ENCODE measurements around the gene TRIP6.

TRIP6 gene

DNA sequence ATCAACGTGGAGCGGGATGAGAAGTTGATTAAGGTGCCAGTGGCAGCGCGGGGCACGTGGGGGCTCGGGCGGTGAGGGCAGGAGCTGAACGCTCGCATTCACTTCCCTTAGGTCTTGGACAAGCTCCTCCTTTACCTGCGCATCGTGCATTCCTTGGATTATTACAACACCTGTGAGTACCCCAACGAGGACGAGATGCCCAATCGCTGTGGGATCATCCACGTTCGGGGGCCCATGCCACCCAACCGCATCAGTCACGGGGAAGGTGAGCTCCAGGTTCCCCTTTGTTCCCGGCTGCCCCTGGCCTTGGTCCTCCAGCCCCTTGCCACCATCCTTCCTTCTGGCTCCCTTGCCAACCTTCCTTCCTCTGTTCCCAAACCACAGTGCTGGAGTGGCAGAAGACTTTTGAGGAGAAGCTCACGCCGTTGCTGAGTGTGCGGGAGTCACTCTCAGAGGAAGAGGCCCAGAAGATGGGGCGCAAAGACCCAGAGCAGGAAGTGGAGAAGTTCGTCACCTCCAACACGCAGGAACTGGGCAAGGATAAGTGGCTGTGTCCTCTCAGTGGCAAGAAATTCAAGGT is 19.8 kb downstream of the TRIP6 start:
- Mint-ChIP-seq H3K9me3 (no peaks in the 10 kb centered on the region), H3K4me3 (peak overlapping the region; percentile 88), H3K27me3 (ENCODE audit: low read depth) (peaks cover 15% of the 10 kb centered on the region), H3K36me3 (ENCODE audit: low read depth) (peaks cover 62% of the 10 kb centered on the region), H3K4me1 (ENCODE audit: low read depth) (peaks cover 34% of the 10 kb centered on the region), H3K27ac (peak overlapping the region; percentile 94)
- DNase-seq (ENCODE audit: low spot score): no peak

DNA sequence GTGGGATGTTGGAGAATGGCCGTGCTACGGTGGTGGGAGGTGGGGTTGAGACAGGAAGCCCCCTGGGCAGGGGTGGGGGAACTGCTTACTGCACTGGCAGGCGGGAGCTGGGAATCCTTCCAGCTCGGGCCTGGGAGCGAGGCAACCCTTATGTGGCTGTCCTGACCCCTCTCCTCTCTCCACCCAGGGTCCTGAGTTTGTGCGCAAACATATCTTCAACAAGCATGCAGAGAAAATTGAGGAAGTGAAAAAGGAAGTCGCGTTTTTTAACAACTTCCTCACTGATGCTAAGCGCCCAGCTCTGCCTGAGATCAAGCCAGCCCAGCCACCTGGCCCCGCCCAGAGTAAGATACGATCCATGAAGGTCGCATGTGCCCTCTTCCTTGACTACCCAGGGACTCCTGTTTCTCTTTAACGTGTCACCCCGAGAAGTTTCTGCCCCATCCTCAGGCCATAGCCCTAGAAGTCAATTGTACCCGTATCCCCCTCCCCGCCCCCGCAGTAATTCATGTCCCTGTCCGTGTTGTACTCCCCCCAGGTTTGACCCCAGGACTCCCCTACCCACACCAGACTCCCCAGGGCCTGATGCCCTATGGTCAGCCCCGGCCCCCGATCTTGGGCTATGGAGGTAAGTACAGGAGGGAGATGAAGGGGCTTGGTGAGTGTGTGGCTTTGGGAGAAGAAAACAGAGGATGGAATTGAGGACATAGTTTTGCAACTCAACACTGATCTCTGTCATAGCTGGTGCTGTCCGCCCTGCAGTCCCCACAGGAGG is 20.5 kb downstream of the TRIP6 start:
- peak; percentile 45 for DNase-seq (ENCODE audit: low spot score)
- H3K4me1 Mint-ChIP-seq (ENCODE audit: low read depth): peaks cover 34% of the 10 kb centered on the region
- H3K9me3 Mint-ChIP-seq: no peaks in the 10 kb centered on the region
- H3K27me3 Mint-ChIP-seq (ENCODE audit: low read depth): peaks cover 20% of the 10 kb centered on the region
- peak overlapping the region; percentile 94 for H3K27ac Mint-ChIP-seq
- H3K4me3 Mint-ChIP-seq: peak overlapping the region; percentile 88
- peaks cover 58% of the 10 kb centered on the region for H3K36me3 Mint-ChIP-seq (ENCODE audit: low read depth)

DNA sequence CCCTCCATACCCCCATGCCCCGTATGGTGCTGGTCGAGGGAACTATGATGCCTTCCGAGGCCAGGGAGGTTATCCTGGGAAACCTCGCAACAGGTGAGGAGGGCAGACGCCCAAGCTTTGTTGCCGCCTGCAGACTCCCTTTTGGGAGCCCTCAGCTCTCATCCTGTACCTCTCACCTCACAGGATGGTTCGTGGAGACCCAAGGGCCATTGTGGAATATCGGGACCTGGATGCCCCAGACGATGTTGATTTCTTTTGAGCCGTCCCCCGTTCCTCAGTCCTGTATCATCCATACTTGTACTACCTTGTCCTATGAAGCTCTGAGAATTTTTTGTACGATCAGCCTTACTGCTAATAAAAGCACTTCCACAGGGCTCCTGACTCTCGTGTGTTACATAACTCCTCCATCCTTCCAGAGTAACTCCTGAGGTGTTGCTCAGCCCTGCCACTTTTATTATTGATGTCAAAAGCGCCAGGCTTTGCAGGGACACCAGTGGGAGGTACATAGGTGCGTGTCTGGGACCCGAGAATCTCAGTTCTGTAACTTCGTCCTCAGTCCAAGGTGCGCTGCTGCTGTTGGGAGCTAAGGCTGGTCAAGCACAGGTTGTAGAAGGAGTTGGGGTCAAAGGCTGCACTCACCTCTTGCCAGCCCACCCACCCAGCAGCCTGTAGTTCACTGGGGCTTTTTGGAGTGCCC is 21.3 kb downstream of the TRIP6 start:
- peaks cover 32% of the 10 kb centered on the region for H3K4me1 Mint-ChIP-seq (ENCODE audit: low read depth)
- H3K9me3 Mint-ChIP-seq: no peaks in the 10 kb centered on the region
- peak overlapping the region; percentile 88 for H3K4me3 Mint-ChIP-seq
- peaks cover 26% of the 10 kb centered on the region for H3K27me3 Mint-ChIP-seq (ENCODE audit: low read depth)
- peak overlapping the region; percentile 94 for H3K27ac Mint-ChIP-seq
- H3K36me3 Mint-ChIP-seq (ENCODE audit: low read depth): peaks cover 52% of the 10 kb centered on the region
- no peak for DNase-seq (ENCODE audit: low spot score)

DNA sequence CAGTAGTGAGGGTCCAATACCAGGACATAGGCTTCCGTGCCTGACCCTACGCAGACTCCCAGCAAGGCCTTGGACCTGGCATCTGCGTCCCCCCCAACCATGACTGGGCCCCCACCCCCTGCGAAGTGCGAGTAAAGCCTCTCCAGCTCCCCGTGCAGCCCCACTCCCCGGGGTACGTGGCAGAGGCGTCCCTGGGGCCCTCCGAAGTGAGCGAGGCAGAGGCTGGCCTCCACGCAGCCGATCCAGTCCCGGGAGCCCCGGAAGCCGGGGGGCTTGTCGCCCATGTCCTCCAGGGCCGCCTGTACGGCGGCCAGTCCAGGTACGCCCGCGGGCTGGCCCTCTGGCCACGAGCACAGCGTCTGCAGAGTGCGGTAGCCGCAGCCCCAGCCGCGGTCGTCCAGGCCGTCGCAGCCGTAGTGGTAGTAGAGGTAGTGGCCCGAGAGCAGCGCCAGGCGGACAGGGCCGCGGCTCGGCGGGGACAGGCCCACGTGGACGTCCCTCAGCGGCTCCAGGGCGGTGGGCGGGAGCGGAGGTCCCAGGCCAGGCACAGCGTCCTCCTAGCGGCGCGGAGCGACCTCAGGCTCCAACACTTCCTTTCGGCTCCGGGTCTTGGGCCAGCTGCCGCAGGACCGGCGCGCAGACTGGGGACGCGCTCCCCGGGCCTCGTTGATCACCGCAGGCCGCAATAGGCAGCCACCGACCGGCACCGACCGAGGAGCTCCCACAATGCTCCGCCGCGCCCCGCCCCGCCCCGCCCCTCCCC is 22.0 kb downstream of the TRIP6 start, which contains the start of gene UFSP1:
TSS of gene UFSP1 (minus strand) at position 728 of the 763 bp plus-strand sequence. CDS start at position 284, 444 bp downstream.
- Mint-ChIP-seq H3K4me1 (ENCODE audit: low read depth) (peaks cover 32% of the 10 kb centered on the region), H3K27ac (peak within 1 kb of the TSS; percentile 94), H3K4me3 (peak within 1 kb of the TSS; percentile 88), H3K36me3 (ENCODE audit: low read depth) (peaks cover 45% of the 10 kb centered on the region), H3K27me3 (ENCODE audit: low read depth) (peaks cover 33% of the 10 kb centered on the region), H3K9me3 (no peaks in the 10 kb centered on the region)
- no peak for DNase-seq (ENCODE audit: low spot score)

DNA sequence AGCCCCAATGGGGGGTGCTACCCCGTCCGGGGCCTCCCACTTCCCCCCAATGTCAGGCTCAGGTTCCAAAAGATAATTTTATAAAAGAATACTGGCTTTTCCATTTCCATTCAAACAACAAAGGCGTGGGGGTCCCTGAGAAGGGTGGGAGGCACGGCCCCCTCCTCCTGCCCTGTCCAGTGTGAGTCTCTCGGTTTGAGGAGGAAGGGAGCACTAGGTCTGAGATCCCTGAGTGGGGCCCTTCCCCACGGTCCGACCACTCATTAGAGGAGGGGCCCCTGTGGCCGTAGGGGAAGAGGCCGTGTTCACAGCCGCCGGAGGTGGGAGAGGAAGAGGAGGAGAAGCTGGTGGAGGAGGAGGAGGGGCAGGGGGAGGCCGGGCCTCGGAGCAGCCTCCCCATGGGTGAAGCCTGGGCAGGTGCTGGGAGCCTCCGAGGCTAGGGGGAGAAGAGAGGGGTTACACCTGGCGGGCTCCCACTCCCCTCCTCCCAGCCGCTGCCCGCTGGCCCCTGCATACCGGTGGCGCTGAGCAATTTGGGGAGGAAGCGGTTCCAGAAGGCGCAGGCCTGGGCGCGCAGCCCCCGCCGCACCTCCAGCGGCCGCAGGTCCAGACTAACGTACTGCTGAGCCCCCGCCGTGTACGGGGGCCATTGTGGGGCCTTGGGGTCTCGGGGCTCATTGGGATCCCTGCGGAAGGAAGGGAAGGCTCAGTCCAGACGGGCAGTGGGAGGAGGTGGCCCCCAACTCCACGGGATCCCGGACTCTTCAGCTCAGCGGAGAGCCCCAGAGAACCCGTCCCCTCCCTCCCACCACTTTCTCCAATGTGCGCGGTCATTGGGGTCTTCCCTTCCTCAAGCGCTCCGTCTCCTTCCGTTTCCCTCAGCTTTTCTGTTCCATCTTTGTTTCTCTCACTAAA is 23.7 kb downstream of the TRIP6 start:
- DNase-seq (ENCODE audit: low spot score): no peak
- peaks cover 36% of the 10 kb centered on the region for H3K27me3 Mint-ChIP-seq (ENCODE audit: low read depth)
- H3K4me3 Mint-ChIP-seq: peak overlapping the region; percentile 88
- H3K27ac Mint-ChIP-seq: no peak overlapping the region
- H3K4me1 Mint-ChIP-seq (ENCODE audit: low read depth): peaks cover 33% of the 10 kb centered on the region
- peaks cover 29% of the 10 kb centered on the region for H3K36me3 Mint-ChIP-seq (ENCODE audit: low read depth)
- no peaks in the 10 kb centered on the region for H3K9me3 Mint-ChIP-seq

DNA sequence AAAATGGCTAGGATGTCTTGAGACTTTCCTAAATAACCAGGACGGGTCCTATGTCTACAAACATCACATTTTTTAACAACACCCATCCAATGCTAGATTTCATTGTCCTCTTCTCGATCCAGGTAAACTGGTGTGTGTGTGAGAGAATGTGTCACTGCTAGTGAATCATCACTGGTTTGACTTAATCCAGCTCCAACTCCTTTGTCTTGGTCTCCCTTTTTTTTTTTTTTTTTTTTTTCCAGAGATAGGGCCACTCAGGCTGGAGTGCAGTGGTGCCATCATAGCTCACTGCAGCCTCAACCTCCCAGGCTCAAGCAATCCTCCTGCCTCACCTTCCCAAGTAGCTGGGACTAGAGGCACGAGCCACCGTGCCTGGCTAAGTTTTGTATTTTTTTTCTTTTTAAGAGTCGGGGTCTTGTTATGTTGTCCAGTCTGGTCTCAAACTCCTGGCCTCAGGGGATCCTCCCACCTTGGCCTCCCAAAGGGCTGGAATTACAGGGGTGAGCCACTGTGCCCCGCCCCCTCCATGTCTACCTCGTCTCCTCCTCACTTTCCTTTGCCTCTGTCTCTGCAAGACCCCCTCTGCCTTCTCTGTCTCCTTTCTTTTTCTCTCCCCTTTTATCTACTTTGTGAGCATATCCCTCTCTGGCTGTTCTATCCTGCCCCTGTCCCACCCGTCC is 24.5 kb downstream of the TRIP6 start:
- Mint-ChIP-seq H3K27ac (no peak overlapping the region), H3K4me1 (ENCODE audit: low read depth) (peaks cover 32% of the 10 kb centered on the region), H3K9me3 (no peaks in the 10 kb centered on the region), H3K36me3 (ENCODE audit: low read depth) (peaks cover 21% of the 10 kb centered on the region), H3K27me3 (ENCODE audit: low read depth) (peaks cover 42% of the 10 kb centered on the region), H3K4me3 (peak overlapping the region; percentile 77)
- no peak for DNase-seq (ENCODE audit: low spot score)

DNA sequence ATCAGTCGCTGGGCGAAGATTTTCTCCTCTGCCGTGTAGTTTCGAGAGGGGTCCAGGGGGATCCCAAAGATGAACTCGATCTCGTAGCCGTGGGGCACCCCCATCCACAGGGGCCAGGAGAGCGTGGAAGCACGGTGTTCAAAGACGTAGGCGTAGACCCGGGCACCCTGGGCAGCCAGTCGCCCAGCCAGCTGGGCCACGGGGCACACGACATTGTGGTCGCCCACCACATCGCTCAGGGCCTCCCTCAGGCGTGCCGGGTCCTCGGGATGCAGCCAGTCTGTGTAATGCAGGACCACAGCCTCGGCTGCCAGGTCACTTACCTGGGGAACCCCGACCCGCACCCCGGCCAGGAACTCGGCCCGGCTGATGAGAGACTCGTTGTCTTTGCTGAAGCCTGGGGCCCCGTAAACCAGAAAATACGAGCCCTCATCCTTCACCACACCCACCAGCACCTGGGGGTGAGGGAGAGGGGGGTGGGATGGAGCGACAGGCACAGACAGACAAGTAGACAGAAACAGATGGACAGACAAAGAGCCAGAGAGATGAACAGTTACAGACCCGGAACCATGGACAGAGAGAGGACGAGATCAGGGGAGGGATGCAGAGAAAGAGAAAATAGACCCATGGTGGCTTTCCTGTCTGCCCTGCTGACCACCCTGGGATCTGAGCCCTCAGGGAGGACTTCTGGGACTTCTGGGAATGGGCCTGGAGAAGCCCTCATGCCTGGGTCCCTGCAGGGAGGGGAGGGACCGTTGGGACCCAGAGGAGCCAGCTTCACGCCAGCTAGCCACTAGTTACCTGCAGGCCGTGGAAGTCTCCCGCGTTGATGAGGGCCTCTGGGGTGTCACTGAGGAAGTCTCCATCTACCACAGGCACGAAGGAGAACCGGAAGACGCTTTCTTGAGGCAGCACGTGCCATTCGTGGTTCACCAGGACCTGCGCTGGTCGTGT is 25.5 kb downstream of the TRIP6 start:
- Mint-ChIP-seq H3K27me3 (ENCODE audit: low read depth) (peaks cover 47% of the 10 kb centered on the region), H3K9me3 (no peaks in the 10 kb centered on the region), H3K36me3 (ENCODE audit: low read depth) (peaks cover 11% of the 10 kb centered on the region), H3K4me3 (no peak overlapping the region), H3K27ac (no peak overlapping the region), H3K4me1 (ENCODE audit: low read depth) (peaks cover 25% of the 10 kb centered on the region)
- DNase-seq (ENCODE audit: low spot score): no peak

DNA sequence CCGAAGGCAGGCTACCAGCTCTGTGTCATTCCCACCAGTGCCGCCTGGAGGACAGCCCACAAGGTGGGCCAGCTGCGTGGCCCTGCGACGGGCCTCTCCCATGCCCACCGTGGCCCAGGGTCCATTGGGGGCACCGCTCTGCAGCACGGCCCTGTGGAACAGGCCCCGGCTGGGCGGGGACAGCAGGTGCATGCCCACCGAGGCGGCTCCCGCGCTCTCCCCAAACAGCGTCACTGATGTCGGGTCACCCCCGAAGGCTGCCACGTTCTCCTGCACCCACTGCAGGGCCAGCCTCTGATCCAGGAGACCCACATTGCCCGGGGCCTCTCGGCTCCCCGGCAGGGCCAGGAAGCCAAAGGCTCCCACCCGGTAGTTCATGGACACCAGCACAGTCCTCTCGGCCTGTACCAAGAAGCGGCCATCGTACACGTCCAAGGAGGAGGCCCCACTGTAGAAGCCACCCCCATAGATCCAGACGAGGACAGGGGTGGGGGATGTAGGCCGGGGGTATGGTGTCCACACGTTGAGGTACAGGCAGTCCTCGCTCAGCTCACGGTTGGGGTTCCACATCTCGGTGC is 26.2 kb downstream of the TRIP6 start:
- Mint-ChIP-seq H3K36me3 (ENCODE audit: low read depth) (peaks cover 4% of the 10 kb centered on the region), H3K27ac (no peak overlapping the region), H3K9me3 (no peaks in the 10 kb centered on the region), H3K4me1 (ENCODE audit: low read depth) (peaks cover 18% of the 10 kb centered on the region), H3K4me3 (no peak overlapping the region), H3K27me3 (ENCODE audit: low read depth) (peaks cover 55% of the 10 kb centered on the region)
- DNase-seq (ENCODE audit: low spot score): no peak

DNA sequence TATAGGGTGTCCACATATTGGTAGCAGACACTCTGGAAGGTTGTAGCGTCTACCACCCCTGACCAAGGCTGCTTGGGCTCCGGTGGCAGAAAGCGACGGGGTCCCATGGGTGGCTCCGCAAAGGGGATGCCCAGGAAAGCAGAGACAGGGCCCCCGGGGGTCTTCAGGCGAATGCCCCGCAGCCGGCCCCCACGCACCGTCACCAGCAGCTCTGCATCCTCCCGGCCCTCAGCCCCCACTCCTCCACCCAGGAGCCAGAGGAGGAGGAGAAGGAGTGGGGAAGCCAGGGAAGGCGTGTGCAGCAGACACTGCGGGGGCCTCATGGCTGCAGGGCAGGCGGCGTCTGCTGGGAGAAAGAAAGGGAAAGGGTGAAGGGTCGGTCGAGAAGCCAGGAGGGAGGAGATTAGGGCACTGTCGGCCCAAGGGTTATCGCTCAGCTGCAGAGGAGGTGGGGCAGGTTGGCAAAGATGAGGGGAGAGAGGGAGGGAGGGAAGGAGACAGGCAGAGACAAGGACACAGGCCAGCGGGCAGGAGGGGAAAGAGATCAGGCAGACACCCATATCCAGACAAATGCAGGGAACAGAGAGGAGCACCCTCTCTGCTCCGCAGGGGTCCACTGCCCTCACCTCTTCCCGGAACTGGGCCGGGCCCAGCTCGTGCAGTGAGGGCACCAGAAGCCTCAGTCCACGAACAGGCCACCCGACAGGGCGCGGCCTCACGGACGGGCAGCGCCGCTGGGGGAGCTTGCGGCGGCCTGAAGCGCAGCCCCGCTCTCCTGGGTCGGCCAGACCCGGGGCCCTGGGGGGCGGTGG is 26.9 kb downstream of the TRIP6 start:
- H3K27me3 Mint-ChIP-seq (ENCODE audit: low read depth): peaks cover 55% of the 10 kb centered on the region
- DNase-seq (ENCODE audit: low spot score): no peak
- peaks cover 15% of the 10 kb centered on the region for H3K4me1 Mint-ChIP-seq (ENCODE audit: low read depth)
- no peak overlapping the region for H3K4me3 Mint-ChIP-seq
- no peaks in the 10 kb centered on the region for H3K36me3 Mint-ChIP-seq (ENCODE audit: low read depth)
- no peaks in the 10 kb centered on the region for H3K9me3 Mint-ChIP-seq
- no peak overlapping the region for H3K27ac Mint-ChIP-seq

DNA sequence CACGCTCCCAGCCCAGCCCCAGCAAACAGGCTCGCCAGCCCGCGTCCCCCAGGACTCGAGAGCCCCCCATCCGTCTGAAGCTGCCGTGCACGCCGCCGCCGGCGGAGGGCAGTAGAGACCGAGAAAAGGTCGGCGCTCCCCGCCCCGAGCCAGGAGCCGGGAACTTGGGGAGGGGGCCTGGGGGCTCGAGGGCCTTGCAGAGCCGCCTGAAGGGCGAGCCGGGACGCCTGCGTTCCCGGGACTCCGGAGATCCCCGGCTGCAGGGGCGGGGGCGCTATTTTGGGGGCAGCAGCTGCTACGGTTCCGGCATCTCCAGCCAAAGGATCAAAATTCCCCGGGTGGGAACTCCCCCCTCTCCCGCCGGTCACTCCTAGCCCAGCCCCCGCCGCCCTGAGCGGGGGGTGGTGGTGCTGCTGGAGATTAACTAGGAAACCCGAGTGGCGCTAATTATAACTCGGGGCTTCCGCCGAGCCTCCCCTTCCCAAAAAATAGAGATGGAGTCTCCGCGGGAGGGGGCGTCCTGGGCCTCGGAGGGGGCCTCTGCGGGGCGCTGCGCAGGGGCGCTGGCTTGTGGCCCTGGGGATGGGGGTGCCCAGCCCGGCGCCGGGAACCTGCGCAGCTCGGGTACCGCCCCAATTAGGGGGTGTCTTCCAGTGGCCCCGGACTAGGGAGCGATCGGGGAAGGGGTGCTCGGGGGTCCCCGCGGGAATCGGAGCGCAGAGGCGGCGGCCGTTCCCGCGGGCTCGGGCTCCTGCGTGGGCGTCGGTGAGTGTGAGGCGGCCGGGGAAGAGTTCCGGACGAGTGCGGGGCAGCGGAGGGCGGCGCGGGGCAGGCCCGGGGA is 27.9 kb downstream of the TRIP6 start:
- H3K9me3 Mint-ChIP-seq: no peaks in the 10 kb centered on the region
- peaks cover 15% of the 10 kb centered on the region for H3K4me1 Mint-ChIP-seq (ENCODE audit: low read depth)
- H3K27me3 Mint-ChIP-seq (ENCODE audit: low read depth): peaks cover 57% of the 10 kb centered on the region
- DNase-seq (ENCODE audit: low spot score): no peak
- H3K4me3 Mint-ChIP-seq: no peak overlapping the region
- H3K27ac Mint-ChIP-seq: no peak overlapping the region
- H3K36me3 Mint-ChIP-seq (ENCODE audit: low read depth): no peaks in the 10 kb centered on the region
